TTC549 (cell line): ENCODE results near the gene MCTP2.

Experiments
- FAIRE-seq: peaks from 2 replicates; lab custom pipeline; 2012; peaks lifted over from hg19 to GRCh38; lab: Jason Lieb, UNC

The MCTP2 gene

GRCh38 chr15:94265009-94265408 is 33.6 kb downstream of the MCTP2 start:
- no peak for FAIRE-seq

DNA sequence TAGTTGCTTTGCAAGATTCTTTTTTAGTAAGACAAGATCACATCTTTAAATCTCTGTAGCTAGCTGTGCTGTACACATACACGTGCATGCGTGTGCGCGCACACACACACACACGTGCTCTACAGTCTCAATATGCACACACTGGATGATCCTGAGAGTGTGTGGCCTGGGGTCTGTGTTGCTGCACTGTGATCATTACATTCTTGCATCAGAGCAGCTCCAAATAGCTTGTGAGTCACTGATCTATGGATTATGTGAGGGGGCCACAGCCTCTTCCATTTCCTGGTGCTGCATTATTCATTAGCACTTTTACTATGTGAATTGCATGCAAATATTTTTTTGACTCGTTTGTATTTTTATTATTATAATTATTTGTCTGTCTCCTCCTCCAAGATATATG is 34.6 kb downstream of the MCTP2 start:
- FAIRE-seq = no peak

GRCh38 chr15:94266789-94267188 is 35.4 kb downstream of the MCTP2 start:
- FAIRE-seq = no peak

DNA sequence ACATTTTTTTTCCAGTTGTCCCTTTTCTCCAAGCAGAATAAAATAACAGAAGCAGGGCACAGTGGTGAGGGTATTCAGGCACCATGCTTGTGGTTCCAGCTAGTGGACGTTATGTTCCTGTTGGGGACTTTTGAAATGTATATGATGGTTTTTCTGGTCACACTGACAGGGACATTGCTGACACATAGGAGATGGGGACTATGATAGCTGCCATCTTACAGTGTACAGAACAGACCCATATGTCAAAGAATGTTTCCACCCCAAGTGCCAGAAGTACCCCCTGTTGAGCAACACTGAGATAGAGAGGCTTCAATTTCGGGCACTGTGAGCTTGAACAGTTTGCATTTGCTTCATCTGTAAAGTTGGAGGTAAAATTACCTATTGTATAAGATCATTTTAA is 38.6 kb downstream of the MCTP2 start:
- no peak for FAIRE-seq

- FAIRE-seq = no peak
Measured at GRCh38 chr15:94270570-94270969, 39.2 kb downstream of the MCTP2 start.

- FAIRE-seq = no peak
Measured at GRCh38 chr15:94272251-94272898, 41.0 kb downstream of the MCTP2 start.

GRCh38 chr15:94273826-94274225 is 42.5 kb downstream of the MCTP2 start:
- no peak for FAIRE-seq

DNA sequence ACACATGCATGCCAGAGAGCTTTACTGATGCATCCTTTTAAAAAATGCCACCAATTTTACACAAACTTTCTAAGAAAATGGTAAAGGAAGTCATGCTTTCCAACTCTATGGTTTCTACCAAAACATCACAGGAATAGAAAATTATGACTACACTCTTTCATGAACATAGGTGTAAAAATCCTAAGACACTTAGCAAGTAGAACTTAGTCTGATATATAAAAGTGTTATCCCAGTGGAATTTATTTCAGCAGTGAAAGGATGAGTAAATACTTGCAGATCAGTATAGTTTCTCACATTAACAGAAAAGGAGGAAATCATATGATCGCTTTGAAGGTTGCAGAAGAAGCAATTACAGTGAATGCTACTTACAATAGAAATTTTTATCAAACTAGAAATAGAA is 43.4 kb downstream of the MCTP2 start:
- no peak for FAIRE-seq

- no peak for FAIRE-seq
Measured at GRCh38 chr15:94277485-94277884, 46.1 kb downstream of the MCTP2 start.

- no peak for FAIRE-seq
Measured at GRCh38 chr15:94279736-94280135, 48.4 kb downstream of the MCTP2 start.

GRCh38 chr15:94280301-94280700 is 48.9 kb downstream of the MCTP2 start:
- no peak for FAIRE-seq

DNA sequence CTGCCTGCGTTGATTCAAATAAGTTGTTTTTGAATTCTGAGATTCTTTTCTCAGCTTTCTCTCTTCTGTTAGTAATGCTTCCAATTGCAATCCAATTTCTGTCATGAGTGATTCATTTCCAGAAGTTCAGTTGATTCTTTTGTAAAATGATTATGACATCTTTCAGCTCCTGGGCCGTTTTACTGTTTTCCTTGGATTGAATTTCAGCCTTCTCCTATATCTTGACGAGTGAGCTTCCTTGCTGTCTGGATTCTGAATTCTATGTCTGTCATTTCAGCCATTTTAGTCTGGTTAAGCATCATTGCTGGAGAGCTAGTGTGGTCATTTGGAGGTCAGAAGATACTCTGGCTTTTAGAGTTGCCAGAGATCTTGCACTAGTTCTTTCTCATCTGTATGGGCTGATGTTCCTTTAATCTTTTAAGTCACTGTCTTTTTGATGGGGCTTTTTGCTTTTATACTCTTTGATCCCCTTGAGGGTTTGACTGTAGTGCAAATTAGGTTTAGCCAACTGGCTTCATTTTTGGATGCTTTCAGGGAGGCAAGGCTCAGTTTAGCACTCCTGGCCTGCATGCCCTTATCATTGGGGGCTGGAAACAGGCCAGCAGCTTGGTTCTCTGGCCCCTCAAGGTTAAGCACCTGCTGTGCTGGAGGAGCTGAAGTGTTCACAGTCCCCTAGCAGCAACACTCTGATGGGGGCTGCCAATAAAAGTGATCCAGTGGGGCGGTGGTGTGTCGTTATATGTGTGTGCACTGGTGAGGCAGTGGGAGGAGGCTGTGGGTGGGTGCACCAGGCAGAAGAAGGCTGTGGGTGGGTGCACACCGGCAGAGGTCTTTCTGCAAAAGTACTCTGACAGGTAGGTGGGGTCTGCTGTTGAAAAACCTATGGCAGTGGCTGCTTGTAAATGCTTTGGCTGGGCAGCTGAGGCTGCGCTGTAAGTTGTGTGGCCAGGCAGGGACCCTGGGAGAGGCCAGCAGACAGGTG is 51.2 kb downstream of the MCTP2 start:
- no peak for FAIRE-seq

- no peak for FAIRE-seq
Measured at GRCh38 chr15:94286583-94286982, 55.2 kb downstream of the MCTP2 start.

- no peak for FAIRE-seq
Measured at GRCh38 chr15:94287794-94288246, 56.5 kb downstream of the MCTP2 start.

DNA sequence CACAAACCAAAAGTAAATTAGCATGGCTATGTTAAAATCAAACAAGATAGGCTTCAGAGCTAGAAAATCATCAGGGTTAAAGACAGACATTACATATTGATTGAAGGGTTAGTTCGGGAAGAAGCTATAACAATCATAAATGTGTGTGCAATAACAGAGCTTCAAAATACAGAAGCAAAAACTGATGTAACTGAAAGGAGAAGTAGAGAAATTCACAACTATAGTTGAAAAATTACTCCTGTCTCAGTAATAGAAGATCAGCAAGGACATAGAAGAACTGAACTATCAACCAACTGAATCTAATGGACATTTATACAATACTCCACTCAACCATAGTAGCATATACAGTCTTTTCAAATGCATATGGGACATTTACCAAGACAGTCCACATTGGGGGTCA is 59.4 kb downstream of the MCTP2 start:
- no peak for FAIRE-seq

GRCh38 chr15:94293411-94294402 is 62.3 kb downstream of the MCTP2 start:
- no peak for FAIRE-seq

DNA sequence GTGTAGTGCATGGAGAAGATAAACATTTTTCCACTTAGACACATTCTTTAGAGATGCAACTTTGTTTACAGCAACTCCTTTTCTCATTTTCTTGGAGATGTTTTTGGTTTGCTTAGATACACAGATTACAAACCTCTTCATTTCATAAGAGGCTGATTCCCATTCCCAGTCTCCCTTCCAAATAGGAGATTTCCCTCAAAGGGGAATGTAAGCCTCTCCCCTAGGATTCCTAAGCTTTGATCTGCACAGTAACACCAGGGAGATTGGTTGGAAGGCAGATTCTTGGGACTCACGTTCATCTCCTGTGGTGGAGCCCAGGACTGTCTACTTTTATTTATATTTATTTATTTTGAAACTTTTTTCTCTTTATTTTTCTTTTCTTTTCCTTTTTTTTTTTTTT is 63.2 kb downstream of the MCTP2 start:
- FAIRE-seq = no peak

DNA sequence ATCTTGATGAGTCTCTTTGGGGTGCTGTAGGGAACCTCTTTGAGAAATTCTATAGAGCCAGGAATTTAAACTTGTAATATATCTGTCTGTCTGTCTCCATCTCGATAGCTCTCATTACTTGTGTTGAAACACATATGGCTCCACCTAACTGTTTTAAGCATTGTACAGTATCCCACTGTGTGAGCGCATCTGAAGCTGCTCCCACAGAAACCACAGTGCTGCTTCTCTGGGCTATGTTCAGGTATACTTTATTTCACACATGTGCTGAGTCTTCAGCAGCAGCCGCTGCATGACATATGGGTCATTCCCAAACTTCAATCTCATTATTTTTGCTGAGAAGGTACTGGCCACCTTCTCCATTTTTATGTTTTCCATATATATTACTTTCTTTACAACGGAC is 63.9 kb downstream of the MCTP2 start:
- no peak for FAIRE-seq

- no peak for FAIRE-seq
Measured at GRCh38 chr15:94296717-94297116, 65.4 kb downstream of the MCTP2 start.

GRCh38 chr15:94297558-94297957 is 66.2 kb downstream of the MCTP2 start:
- FAIRE-seq = no peak

DNA sequence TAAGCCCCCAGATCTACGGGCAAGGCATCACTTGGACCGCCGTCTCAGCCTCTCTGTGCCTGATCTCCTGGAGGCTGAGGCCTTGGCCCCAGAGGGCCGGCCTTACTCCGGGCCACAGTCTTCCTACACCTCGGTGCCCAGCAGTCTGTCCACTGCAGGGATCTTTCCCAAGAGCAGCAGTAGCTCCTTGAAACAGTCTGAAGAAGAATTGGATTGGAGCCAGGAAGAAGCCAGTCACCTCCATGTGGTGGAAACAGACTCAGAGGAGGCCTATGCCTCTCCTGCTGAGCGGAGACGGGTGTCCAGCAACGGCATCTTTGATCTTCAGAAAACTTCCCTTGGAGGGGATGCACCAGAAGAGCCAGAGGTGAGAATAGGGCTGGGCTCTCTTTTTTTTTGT is 67.0 kb downstream of the MCTP2 start:
- no peak for FAIRE-seq

DNA sequence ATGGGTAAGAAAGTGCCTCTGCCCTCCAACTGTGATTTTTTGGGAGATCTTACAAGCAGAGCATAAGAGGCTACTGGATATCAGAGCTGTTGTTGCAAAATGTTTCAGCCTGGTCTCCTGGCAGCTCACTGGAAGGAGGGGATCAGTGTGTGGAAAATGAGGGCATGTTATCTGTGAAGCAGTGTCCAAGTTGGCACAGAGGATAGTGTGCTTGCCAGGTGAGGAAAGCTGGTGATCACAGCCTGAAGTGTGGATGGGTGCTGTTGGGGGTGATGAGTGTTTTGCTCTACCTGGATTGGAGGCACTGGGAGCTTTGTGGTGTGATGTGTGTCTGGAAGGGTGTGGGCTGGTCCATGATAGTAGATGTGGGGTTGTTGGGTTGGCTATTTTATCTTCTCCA is 69.3 kb downstream of the MCTP2 start:
- no peak for FAIRE-seq
